Uterus (tissue), 4 donors: ENCODE measurements around the gene RCN1. TPM values are rescaled to one million over a fixed set of nuclear protein-coding genes. Genes with fewer than 3 reads are reported as not detected.

Experiments used
- DNase-seq, 2 donors: peaks; one replicate each; pipeline ENCODE4 v3.0.0-alpha.2; 2019 to 2020
- H3K27ac ChIP-seq, 2 donors: fragments of 200-600 bp; sonication (generic); 1 replicate in 1 of 2; 2 replicates in 1 of 2; pipeline ENCODE4 v1.5.1; 2016 to 2018
- H3K27me3 ChIP-seq, 2 donors: fragments of 200-600 bp; sonication (generic); one replicate each; pipeline ENCODE4 v1.5.1; 2018 to 2019; ENCODE audit warnings: control low read depth in 1 of 2
- H3K36me3 ChIP-seq, 2 donors: fragments of 200-600 bp; sonication (generic); one replicate each; pipeline ENCODE4 v1.5.1; 2019; ENCODE audit warnings: control low read depth in 1 of 2
- H3K4me1 ChIP-seq, 2 donors: fragments of 200-600 bp; sonication (generic); one replicate each; pipeline ENCODE4 v1.5.1; 2018 to 2019; ENCODE audit warnings: control low read depth in 1 of 2
- H3K4me3 ChIP-seq, 2 donors: fragments of 200-600 bp; sonication (generic); 1 replicate in 1 of 2; 2 replicates in 1 of 2; pipeline ENCODE4 v1.5.1; 2018 to 2019; ENCODE audit warnings: mild to moderate bottlenecking in 1 of 2
- H3K9me3 ChIP-seq, 2 donors: fragments of 200-600 bp; sonication (generic); one replicate each; pipeline ENCODE4 v1.5.1; 2019; ENCODE audit warnings: control low read depth in 1 of 2
- POLR2A ChIP-seq, 2 donors: fragments of 450-650 bp; IDR thresholded peaks; one replicate each; pipeline ENCODE4 v1.6.1; 2016; ENCODE audit warnings: antibody characterized with exemption in 2 of 2, mild to moderate bottlenecking in 1 of 2, moderate library complexity in 1 of 2
- intact Hi-C: fragments of 100-400 bp; cut with DNase I; formaldehyde crosslinking; loops from one replicate; pipeline ENCODE4 v1.15.1; 2023; ENCODE audit warnings: low total_unique reads
- total RNA-seq, 4 donors: library from RNA; depleted of rRNA in 3 of 4; stranded (reverse); fragments of >200 nt in 3 of 4; gene quantifications; one replicate each; pipeline versions ENCODE4 v1.1.0 to v1.2.4, GENCODE V29; 2014 to 2023
- TF ChIP-seq, protein P1 (sequence below), 4 experiments: fragments of 200-600 bp in 2 of 4; fragments of 450-650 bp in 2 of 4; sonication (generic) in 2 of 4; IDR thresholded peaks; one replicate each; pipeline ENCODE4 v1.5.1; 2016 to 2019; ENCODE audit warnings: antibody characterized with exemption in 4 of 4, mild to moderate bottlenecking in 2 of 4, moderate library complexity in 1 of 4
- donor health status: DM: yes; HTN: yes; CAD: no.

RCN1 gene
- total RNA-seq, 4 donors from 2014 or later, result 26.1 to 221 (median 67.9) TPM

DNA sequence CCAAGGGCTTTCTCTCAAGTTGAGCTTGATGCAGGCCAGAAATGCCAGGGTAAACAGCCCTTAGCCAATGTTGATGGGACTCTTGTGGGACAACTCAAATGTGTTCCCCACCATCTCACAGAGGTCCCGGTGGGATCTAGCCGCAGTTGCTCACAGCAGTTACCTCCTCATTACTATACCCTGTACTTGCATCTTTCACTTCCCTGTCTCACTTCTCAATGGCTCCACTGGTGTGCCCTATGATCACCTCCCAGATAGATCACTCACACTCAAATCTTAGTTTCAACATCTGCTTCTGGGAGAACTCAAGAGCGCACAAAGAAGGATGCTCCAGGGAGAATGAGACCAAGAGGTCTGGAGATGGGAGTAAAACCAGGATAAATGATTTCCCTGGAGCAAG lies 47.0 kb downstream of the RCN1 start:
- no peak overlapping the region for H3K27ac ChIP-seq
- H3K27me3 ChIP-seq, result no peaks in the 10 kb centered on the region
- H3K9me3 ChIP-seq, result no peaks in the 10 kb centered on the region
- TF ChIP-seq POLR2A (IDR thresholded peaks at IDR 0.05), result no peak
- TF ChIP-seq, protein P1, sequence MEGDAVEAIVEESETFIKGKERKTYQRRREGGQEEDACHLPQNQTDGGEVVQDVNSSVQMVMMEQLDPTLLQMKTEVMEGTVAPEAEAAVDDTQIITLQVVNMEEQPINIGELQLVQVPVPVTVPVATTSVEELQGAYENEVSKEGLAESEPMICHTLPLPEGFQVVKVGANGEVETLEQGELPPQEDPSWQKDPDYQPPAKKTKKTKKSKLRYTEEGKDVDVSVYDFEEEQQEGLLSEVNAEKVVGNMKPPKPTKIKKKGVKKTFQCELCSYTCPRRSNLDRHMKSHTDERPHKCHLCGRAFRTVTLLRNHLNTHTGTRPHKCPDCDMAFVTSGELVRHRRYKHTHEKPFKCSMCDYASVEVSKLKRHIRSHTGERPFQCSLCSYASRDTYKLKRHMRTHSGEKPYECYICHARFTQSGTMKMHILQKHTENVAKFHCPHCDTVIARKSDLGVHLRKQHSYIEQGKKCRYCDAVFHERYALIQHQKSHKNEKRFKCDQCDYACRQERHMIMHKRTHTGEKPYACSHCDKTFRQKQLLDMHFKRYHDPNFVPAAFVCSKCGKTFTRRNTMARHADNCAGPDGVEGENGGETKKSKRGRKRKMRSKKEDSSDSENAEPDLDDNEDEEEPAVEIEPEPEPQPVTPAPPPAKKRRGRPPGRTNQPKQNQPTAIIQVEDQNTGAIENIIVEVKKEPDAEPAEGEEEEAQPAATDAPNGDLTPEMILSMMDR (IDR thresholded peaks at IDR 0.05), result no peak
- H3K4me1 ChIP-seq, result no peaks in the 10 kb centered on the region
- no peak for DNase-seq
- intact Hi-C loops, result no loop called here
- H3K4me3 ChIP-seq, result no peak overlapping the region
- H3K36me3 ChIP-seq, result no peaks in the 10 kb centered on the region

DNA sequence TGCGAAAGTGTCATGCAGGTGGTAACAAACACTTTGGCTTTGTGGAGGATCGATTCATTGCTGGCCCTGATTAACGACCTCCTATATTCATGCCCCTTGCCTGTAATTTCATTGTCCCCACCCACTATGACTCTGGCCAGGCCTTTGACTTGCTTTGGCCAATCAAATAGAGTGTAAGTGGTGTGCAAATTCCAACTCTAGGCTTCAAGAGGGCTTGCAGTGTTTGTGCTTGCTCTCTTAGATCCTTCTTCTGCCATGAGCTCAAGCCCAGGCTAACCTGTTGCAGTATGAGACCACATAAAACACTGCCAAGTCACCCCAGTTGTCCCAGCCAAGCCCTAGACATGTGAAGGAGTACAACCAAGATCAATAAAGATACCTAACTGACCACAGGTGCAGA lies 48.0 kb downstream of the RCN1 start:
- Histone ChIP-seq H3K27ac (no peak overlapping the region), H3K4me1 (no peaks in the 10 kb centered on the region), H3K27me3 (no peaks in the 10 kb centered on the region), H3K36me3 (no peaks in the 10 kb centered on the region), H3K4me3 (no peak overlapping the region), H3K9me3 (no peaks in the 10 kb centered on the region)
- intact Hi-C loops, result no loop called here
- DNase-seq, result no peak
- TF ChIP-seq, protein P1 (IDR thresholded peaks at IDR 0.05), result no peak
- TF ChIP-seq POLR2A (IDR thresholded peaks at IDR 0.05), result no peak

DNA sequence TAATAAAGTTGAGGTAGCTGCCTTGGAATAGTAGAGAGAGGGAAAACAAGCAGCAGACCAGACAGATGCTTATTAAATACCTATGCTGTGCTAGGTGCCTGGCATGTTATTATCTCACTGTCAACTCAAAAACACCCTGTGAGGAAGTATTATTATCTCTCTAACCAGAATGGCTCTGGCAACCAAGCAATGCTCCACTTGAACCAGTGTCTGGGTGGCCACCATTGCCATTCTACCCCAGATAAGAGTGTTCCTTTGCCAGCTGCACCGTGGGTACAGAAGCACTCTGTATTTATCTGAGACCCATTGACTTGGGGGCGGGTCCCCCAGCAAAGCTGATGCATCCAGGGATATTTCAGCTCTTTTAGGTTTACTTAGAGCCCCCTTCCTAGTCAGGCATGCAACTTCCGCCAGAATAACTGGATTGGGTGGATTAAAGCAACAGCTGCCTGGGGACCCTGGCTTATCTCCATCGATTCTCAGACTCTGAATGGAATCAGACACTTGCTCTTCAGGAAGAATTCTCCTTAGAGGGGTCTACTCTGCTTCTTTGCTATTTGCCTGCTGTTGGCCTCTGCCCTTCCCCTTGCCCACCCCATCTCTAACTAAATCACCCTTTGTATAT lies 49.1 kb downstream of the RCN1 start:
- H3K9me3 ChIP-seq, result no peaks in the 10 kb centered on the region
- H3K27me3 ChIP-seq, result no peaks in the 10 kb centered on the region
- H3K36me3 ChIP-seq, result no peaks in the 10 kb centered on the region
- intact Hi-C loops, result no loop called here
- no peaks in the 10 kb centered on the region for H3K4me1 ChIP-seq
- TF ChIP-seq, protein P1 (IDR thresholded peaks at IDR 0.05), result no peak
- TF ChIP-seq POLR2A (IDR thresholded peaks at IDR 0.05), result no peak
- no peak for DNase-seq
- no peak overlapping the region for H3K27ac ChIP-seq
- no peak overlapping the region for H3K4me3 ChIP-seq

DNA sequence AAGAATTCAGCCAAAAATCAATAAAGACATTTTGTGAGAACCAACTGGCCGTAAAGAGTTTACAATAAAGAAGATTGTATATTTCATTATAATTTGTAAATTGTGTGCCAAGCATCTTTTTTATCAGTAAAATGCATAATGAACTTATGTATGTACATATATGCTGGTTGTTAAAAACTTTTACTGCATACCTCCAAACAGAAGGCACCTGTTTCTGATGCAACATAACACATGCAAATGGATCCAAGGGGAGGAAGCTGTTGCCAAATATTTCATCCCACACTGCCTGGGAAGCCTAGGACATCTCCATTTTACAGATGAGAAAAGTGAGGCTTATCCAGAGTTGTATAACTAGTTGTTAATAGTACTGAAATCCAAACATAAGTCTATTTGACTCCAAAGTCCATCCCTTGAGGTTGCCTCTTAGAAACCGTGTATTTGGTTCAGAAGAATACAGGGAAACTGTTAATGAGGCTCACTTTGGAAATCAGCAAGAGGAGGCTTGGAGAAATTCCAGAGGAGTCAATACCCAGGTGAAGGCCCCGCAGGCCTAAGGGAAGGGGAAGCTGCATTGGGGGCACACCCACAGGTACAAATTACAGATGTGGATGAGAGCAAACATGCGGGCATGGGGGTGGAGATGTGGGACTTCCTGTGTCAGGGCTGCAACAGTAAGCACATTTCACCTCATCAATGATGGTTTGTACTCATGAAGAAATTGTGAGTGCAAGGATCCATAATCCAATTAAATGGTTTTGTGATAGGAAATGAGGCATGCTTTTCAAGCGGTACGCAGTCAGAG lies 51.1 kb downstream of the RCN1 start:
- intact Hi-C loops, result no loop called here
- no peaks in the 10 kb centered on the region for H3K9me3 ChIP-seq
- no peak overlapping the region for H3K27ac ChIP-seq
- no peak for TF ChIP-seq POLR2A (IDR thresholded peaks at IDR 0.05)
- TF ChIP-seq, protein P1 (IDR thresholded peaks at IDR 0.05), result no peak
- H3K4me1 ChIP-seq, result no peaks in the 10 kb centered on the region
- no peak overlapping the region for H3K4me3 ChIP-seq
- H3K27me3 ChIP-seq, result no peaks in the 10 kb centered on the region
- H3K36me3 ChIP-seq, result no peaks in the 10 kb centered on the region
- DNase-seq, result no peak

DNA sequence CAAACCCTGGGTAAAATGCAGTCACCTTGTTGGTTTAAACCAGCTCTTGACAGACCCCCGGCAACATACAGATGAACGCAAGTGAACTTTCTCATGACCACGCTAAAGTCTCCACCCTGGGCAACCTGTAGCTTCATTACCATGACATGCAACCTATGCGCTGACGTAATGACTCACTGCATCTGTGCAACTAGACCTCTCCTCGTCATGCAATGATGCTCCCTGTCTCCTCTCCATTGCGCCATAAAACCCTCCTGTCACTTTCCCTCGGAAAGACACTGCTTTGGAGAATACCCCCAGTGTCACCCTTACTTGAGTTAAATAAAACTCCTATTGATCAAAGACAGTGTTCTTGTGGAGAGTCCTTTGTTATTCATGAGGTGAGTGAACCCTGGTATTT lies 52.5 kb downstream of the RCN1 start:
- TF ChIP-seq, protein P1 (IDR thresholded peaks at IDR 0.05), result no peak
- TF ChIP-seq POLR2A (IDR thresholded peaks at IDR 0.05), result no peak
- H3K4me3 ChIP-seq, result no peak overlapping the region
- H3K9me3 ChIP-seq, result no peaks in the 10 kb centered on the region
- no peak overlapping the region for H3K27ac ChIP-seq
- no peak for DNase-seq
- no peaks in the 10 kb centered on the region for H3K4me1 ChIP-seq
- H3K36me3 ChIP-seq, result no peaks in the 10 kb centered on the region
- H3K27me3 ChIP-seq, result no peaks in the 10 kb centered on the region
- intact Hi-C loops, result no loop called here
